Glutamatergic neuron (in vitro differentiated cells): Measurements from ENCODE around the gene EIF4G2. TPM values are rescaled to one million over a fixed set of nuclear protein-coding genes. Genes with fewer than 3 reads are reported as not detected.
A peak's percentile ranks its signal among the peaks of the same experiment; 100 is the strongest.

ENCODE experiments used
- DNase-seq: peaks from one replicate; pipeline ENCODE4 v3.0.0; 2022
- H3K27ac Mint-ChIP-seq: one replicate; pipeline ENCODE4 v1.8.0; 2020; ENCODE audit warnings: mild to moderate bottlenecking, mixed read lengths, inconsistent platforms; ENCODE audit not compliant: unreplicated experiment
- H3K27me3 Mint-ChIP-seq: one replicate; pipeline ENCODE4 v1.8.0; 2020; ENCODE audit warnings: mild to moderate bottlenecking, moderate library complexity, mixed read lengths, inconsistent platforms; ENCODE audit not compliant: unreplicated experiment
- H3K36me3 Mint-ChIP-seq: one replicate; pipeline ENCODE4 v1.8.0; 2020; ENCODE audit warnings: mild to moderate bottlenecking, mixed read lengths, inconsistent platforms; ENCODE audit not compliant: unreplicated experiment
- H3K4me1 Mint-ChIP-seq: one replicate; pipeline ENCODE4 v1.8.0; 2020; ENCODE audit warnings: mild to moderate bottlenecking, low read depth, mixed read lengths, inconsistent platforms; ENCODE audit not compliant: unreplicated experiment
- H3K4me3 Mint-ChIP-seq: one replicate; pipeline ENCODE4 v1.8.0; 2020; ENCODE audit warnings: mild to moderate bottlenecking, mixed read lengths, inconsistent platforms; ENCODE audit not compliant: unreplicated experiment
- H3K9me3 Mint-ChIP-seq: one replicate; pipeline ENCODE4 v1.8.0; 2020; ENCODE audit warnings: mild to moderate bottlenecking, moderate library complexity, mixed read lengths, inconsistent platforms; ENCODE audit not compliant: unreplicated experiment
- total RNA-seq: library from RNA; stranded (reverse); fragmentation: NEBNext Ultra II Directional; extraction: Animal tissue kit (Norgen Biotek cat#: 25700); gene quantifications from one replicate; pipeline ENCODE4 v1.2.1, GENCODE V29; 2021; ENCODE audit not compliant: unreplicated experiment
- TF ChIP-seq, protein P1 (sequence below): fragments of 200-600 bp; sonication (generic); IDR thresholded peaks from one replicate; pipeline ENCODE4 v1.5.0; 2021; ENCODE audit not compliant: partially characterized antibody, unreplicated experiment

EIF4G2 gene
- total RNA-seq, 1 donor from 2014 or later = 1,663 TPM

DNA sequence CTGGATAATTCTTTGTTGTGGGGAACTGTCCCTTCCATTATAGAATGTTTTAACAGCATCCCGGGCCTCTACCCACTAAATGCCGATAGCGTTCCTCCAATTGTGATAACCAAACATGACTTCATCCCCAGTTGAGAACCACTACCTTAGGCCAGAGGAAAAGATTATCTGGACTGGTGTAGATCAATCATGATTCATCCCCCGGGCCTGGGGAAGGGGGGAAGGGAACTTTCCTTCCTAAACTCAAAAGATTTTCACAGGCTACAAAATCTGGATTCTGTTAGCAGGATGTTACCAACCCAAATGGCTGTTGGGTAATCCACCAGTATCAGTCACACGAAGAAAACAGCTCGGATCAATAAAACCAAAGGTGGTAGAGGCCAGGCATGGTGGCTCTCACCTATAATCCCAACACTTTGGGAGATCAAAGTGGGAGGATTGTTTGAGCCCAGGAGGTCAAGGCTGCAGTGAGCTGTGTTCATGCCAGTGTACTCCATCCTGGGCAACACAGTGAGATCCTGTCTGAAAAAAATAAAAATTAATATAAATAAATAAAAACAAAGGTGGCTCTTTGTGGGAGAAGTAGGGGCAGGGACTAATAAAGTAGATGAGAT lies 47.5 kb downstream of the EIF4G2 start:
- DNase-seq = no peak
- TF ChIP-seq, protein P1, sequence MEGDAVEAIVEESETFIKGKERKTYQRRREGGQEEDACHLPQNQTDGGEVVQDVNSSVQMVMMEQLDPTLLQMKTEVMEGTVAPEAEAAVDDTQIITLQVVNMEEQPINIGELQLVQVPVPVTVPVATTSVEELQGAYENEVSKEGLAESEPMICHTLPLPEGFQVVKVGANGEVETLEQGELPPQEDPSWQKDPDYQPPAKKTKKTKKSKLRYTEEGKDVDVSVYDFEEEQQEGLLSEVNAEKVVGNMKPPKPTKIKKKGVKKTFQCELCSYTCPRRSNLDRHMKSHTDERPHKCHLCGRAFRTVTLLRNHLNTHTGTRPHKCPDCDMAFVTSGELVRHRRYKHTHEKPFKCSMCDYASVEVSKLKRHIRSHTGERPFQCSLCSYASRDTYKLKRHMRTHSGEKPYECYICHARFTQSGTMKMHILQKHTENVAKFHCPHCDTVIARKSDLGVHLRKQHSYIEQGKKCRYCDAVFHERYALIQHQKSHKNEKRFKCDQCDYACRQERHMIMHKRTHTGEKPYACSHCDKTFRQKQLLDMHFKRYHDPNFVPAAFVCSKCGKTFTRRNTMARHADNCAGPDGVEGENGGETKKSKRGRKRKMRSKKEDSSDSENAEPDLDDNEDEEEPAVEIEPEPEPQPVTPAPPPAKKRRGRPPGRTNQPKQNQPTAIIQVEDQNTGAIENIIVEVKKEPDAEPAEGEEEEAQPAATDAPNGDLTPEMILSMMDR = no peak
- Mint-ChIP-seq H3K4me3 (no peak overlapping the region), H3K4me1 (no peaks in the 10 kb centered on the region), H3K27ac (no peak overlapping the region), H3K27me3 (no peaks in the 10 kb centered on the region), H3K9me3 (no peaks in the 10 kb centered on the region), H3K36me3 (no peaks in the 10 kb centered on the region)

DNA sequence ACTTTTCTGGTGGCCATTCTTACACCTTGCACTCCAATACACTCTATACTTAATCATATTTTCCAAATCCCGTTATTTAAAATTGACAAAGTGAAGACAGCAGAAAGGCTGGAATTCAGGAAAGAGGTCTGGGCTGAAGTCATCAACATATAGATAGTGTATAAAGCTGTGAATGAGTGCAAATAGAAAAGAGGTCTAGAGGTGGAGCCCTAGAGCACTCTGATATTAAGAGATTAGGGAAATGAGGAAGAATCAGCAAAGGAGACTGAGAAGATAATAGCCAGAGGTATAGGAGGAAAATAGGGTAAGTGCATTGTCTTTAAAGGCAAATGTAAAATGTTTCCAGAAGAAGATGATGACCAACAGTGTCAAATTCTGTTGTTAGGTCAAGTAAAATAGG lies 49.8 kb downstream of the EIF4G2 start:
- Mint-ChIP-seq H3K4me3 (no peak overlapping the region), H3K4me1 (no peaks in the 10 kb centered on the region), H3K27ac (no peak overlapping the region), H3K36me3 (no peaks in the 10 kb centered on the region), H3K9me3 (no peaks in the 10 kb centered on the region), H3K27me3 (no peaks in the 10 kb centered on the region)
- DNase-seq = no peak
- TF ChIP-seq, protein P1 = no peak

DNA sequence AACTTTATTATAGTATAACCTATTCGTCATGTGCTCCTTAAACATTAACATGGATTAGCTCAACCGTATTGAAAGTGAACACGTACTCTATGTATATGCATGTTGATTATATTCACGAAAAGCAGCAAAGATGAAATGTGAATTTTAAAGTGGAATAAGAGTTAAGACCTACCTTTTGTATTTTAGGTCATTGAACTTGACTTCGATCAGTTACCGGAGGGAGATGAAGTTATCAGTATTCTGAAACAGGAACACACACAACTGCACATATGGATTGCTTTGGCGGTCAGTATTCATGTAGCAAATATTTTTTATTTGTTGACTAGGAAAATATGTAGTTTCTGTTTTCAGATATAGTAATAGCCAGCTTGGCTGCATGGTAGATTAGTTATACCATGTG lies 56.2 kb downstream of the EIF4G2 start:
- H3K36me3 Mint-ChIP-seq = no peaks in the 10 kb centered on the region
- no peak for DNase-seq
- no peaks in the 10 kb centered on the region for H3K27me3 Mint-ChIP-seq
- H3K4me1 Mint-ChIP-seq = peaks cover 3% of the 10 kb centered on the region
- peak overlapping the region; percentile 7 for H3K4me3 Mint-ChIP-seq
- H3K27ac Mint-ChIP-seq = no peak overlapping the region
- TF ChIP-seq, protein P1 = no peak
- H3K9me3 Mint-ChIP-seq = no peaks in the 10 kb centered on the region

DNA sequence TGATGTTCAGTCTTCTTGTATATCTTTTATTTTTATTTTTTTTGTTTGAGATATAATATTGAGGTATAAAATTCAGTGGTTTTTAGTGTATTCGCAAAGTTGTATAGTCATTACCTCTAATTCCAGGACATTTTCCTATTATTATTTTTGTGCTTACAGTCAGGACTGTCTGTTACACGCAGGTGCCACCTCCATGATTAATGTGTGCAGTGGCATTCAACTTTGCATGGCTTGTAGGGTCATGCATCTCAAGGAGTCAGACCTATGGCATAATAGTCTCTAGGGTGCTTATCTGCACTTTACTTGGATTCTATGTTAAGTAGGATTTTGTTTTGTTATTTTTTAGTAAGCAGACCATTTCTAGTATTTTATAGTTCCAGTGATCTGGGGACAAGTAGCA lies 56.7 kb downstream of the EIF4G2 start:
- Mint-ChIP-seq H3K36me3 (no peaks in the 10 kb centered on the region), H3K27me3 (no peaks in the 10 kb centered on the region), H3K4me3 (peak overlapping the region; percentile 95), H3K9me3 (no peaks in the 10 kb centered on the region), H3K27ac (no peak overlapping the region), H3K4me1 (peaks cover 3% of the 10 kb centered on the region)
- no peak for DNase-seq
- TF ChIP-seq, protein P1 = no peak

DNA sequence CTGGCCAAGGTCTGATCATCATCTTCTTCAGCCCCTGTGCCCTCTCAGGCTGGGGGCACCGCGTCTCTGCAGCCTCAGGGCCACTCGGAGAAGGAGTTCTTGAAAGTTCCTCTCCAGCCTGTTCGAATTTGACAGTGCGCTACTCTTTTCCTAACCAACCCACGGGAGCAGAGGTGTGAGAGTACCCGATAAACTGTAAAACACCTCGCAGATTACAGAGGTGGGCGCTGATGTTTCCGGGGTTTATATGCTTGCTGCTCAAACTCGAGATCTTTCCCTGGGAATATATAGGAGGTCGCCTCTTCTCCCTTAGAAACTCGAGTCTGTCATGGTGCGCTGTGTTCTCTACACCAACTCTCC lies 57.2 kb downstream of the EIF4G2 start:
- Mint-ChIP-seq H3K27ac (peak overlapping the region; percentile 81), H3K9me3 (no peaks in the 10 kb centered on the region), H3K4me1 (peaks cover 3% of the 10 kb centered on the region), H3K4me3 (peak overlapping the region; percentile 95), H3K36me3 (no peaks in the 10 kb centered on the region), H3K27me3 (no peaks in the 10 kb centered on the region)
- DNase-seq = no peak
- TF ChIP-seq, protein P1 = no peak
